DMS 273 treated with DMSO at 0.1 percent for 48 hours (cell line): ENCODE results near the gene IMPDH1.
"Not testable (repeated sequence)": the region's sequence is repeated elsewhere in the genome, so short reads cannot be mapped to it uniquely, and the experiment has no call there.

ENCODE experiments used
- DNase-seq: peaks from one replicate; lab custom pipeline; 2025; lab: John Stamatoyannopoulos, UW

Gene IMPDH1

DNA sequence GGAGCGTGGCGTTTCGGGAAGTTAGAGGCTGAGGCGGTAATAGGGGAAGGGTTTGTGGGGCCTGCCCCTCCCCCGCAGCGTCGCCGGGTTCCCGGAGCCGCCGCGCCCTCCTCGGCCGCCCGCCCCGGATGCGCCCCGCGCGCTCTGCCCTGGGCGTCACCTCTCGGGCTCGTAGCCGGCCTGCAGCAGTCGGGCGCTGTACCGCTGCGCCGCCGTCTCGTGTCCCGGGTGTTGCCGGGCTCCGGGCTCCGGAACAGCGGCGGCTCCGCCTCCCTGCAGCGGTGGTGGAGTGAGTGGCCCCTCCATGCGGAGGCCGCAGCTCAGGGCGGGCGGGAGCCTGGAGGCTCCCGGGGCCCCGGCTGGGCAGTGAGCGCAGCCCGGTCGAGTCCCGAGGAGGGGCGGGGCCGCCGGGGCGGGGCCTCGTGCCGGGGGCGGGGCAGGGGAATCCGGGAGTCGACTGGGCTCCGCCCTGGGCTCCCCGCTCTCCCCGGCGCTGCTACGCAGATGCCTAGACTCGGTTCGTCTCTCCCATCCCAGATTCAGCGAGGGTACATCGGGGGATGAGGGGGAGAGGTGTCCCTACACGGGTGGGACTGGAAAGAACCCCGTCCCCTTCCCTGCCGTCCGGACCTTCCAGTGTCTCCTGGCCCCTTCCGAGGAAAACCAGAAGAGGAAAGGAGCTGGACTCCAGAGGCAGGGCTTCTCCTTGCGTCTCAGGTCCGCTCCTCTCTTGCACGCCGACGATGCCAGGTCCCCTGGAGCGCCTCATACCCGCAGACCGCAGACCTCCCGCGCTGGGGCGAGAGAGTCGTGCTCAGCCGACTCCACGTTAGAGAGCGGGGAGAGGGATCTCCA is at the start of gene IMPDH1:
TSS of gene IMPDH1 (minus strand) at position 387 of the 855 bp plus-strand sequence. CDS start at position 306, 81 bp downstream.
- DNase-seq, result peak; percentile 69

- peak; percentile 59 for DNase-seq
Measured at GRCh38 chr7:128459394-128459878, 49.7 kb upstream of the IMPDH1 start.

- no peak for DNase-seq
Measured at GRCh38 chr7:128458956-128459355, 49.2 kb upstream of the IMPDH1 start.

GRCh38 chr7:128457385-128457784 is 47.6 kb upstream of the IMPDH1 start:
- DNase-seq, result not testable (repeated sequence)

DNA sequence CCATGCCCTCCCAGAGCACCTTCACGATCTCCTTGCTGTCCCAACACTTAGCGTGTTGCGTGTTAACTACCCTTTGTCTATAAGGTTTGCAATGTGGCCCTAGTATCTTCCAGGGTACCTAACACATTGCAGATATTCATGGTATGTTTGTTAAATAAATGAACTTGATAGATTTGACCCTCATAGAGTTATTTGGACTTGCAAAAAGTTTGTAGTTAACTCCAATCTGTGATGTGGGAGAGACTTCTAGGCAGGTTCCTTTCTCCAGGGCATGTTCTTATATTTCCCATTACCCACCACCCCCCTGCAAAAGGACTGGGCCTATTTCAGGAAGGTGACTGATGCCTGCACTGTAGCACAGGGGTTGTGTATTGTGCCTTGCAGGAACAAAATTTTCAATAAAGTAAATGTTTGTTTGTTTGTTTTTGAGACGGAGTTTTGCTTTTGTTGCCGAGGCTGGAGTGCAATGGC is 46.5 kb upstream of the IMPDH1 start:
- DNase-seq, result no peak

GRCh38 chr7:128455543-128456254 is 45.9 kb upstream of the IMPDH1 start, which contains the start of gene HILPDA:
Gene HILPDA, plus strand, starts transcription at chr7:128455878. Its CDS starts 1,391 bp downstream, at chr7:128457269.
- DNase-seq, result peak; percentile 83

- no peak for DNase-seq
Measured at GRCh38 chr7:128454808-128455542, 45.2 kb upstream of the IMPDH1 start.

DNA sequence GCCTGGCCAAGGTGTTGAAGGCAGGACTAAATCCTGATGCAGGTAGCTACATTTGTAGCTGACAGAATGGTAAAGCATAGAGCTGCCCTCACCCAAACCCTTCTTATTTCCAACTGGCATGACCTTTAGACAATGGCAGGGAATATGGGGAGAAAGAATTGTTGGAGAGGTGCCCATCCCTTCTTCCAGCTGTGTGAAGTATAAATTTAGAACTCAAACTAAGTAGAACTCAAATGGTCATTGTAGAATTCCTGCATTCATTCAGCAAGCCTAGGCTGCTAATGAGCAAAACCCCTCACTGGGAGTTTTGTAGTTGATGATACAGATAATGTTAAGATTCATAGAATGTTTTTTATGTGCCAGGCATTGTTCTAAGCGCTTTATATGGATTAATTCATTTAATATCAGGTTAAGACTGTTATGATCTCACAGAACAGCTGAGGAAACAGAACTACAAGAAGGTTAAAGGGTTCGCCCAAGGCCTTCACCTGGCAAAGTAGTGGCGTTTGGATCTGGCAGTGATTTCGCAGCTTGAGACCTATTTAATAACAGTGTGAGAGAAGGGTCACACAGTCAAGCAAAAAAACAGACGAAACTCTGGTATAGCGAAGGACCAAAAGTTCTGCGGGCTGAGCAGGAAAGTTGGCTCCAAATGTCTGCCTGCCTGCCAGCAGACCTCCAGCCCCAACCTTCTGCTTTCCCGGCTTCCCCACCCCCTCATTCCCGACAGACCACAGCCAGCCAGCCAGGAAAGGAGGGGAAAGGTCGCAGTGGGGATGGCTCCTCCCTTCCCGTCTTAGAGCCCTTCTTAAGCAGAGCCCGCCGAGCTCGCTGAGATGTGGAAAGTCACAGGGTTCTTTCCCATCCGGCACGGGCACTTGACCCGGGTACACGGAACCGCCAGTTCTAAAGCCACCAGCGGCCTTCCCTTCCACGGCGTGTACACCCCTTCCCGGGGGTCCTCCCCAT is 44.3 kb upstream of the IMPDH1 start:
- DNase-seq, result peak; percentile 82

DNA sequence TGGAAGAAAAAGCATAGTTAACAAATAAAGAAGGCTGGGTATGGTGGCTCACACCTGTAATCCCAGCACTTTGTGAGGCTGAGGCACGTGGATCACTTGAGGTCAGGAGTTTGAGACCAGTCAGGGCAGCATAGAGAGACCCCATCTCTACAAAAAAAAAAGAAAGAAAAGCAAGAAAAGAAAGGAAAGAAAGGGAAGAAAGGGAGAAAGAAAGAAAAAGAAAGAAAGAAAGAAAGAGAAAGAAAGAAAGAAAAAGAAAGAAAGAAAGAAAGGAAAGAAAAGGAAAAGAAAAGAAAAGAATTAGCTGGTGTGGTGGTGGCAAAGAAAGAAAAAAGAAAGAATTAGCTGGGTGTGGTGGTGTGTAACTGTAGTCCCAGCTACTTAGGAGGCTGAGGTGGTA is 42.8 kb upstream of the IMPDH1 start:
- DNase-seq, result no peak

DNA sequence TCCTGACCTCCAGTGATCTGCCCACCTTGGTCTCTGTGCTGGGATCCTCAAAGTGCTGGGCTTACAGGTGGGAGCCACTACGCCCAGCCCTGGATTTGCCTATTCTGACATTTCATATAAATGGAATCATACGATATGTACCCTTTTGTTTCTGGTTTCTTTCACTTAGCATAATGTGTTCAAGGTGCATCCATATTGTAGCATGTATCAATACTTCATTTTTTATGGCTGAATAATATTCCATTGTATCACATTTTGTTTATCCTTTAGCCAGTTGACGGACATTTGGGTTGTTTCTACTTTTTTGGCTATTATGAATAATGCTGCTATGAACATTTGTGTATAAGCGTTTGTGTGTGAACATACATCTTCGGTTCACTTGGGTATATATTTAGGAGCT is 41.1 kb upstream of the IMPDH1 start:
- DNase-seq, result no peak

DNA sequence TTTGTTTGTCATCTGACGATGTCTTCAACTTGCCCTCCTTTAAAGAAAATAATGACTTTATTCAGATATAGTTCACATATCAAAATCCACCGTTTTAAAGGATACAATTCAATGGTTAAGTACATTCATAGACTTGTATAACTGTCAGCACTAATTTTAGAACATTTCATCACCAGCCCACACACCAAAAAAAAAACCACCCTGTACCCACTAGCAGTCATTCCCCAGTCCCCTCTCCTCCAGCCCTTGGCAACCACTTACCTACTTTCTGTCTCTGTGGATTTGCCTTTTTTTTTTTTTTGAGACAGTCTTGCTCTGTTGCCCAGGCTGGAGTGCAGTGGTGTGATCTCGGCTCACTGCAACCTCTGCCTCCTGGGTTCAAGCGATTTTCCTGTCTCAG is 40.6 kb upstream of the IMPDH1 start:
- DNase-seq, result no peak

- no peak for DNase-seq
Measured at GRCh38 chr7:128448751-128449302, 39.0 kb upstream of the IMPDH1 start.

DNA sequence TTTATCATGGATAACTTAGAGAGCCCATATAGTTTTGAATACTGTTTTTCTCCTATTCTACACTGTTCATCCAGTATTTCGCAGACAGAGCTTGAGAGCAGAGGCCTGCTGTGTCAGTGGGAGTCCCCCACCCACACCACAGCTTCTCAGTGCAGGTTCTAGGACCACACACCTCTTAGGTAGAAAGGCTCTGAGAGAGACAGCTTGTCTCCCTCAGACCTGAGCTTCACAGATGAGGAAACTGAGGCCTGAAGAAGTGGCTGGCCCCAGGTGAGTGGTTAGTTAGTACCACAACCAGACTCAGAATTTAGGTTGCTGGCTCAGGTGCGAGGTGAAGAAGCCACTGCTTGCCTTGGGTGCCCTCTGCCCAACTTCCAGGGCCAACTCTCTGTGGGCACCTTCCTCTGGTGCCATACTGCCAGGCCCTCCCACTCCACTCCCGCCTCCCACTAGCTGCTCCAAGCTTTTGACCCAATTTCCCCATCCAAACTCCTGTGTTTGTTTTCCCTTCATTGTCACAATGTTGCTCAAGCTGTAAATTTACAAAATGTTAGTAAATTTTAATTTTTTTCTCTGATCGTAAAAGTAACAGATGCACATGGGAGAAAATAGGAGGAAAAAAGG is 38.3 kb upstream of the IMPDH1 start:
- DNase-seq, result no peak

- peak; percentile 81 for DNase-seq
Measured at GRCh38 chr7:128446306-128446705, 36.5 kb upstream of the IMPDH1 start.

DNA sequence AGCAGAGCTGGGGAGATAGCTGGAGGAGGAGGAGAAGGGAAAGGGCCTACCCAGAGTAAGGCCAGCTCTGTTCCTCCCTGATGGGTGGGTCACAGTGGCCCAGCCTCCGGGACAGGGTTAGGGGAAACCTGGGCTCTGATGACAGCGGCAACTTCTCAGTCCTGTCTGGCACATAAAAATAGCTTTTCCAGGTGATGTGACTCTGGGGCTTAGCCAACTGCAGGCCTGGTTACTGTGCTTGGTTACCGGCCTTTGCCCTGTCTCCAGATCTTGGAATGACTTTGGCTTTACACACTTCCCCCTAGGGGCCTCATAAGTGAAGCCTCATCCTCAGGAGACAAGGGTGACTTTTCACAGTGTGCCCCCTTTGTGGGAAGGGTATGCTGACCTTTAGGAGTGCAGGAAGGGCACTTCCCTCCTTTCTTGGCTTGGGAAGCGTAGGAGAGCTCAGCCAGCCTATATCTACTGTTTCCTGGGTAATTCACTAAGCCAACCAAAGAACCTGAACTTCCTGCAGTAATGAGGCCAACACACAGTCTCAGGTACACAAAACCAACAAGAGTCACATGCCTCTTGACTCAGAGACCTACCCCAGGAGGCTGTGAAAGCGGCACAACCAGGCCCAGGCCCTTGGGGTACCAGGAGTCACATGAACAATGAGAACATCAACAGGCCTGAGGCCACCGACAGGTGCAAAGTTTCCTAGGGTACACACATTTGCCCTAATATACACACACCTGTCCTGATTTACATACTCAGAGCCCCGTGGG is 34.2 kb upstream of the IMPDH1 start:
- DNase-seq, result no peak

DNA sequence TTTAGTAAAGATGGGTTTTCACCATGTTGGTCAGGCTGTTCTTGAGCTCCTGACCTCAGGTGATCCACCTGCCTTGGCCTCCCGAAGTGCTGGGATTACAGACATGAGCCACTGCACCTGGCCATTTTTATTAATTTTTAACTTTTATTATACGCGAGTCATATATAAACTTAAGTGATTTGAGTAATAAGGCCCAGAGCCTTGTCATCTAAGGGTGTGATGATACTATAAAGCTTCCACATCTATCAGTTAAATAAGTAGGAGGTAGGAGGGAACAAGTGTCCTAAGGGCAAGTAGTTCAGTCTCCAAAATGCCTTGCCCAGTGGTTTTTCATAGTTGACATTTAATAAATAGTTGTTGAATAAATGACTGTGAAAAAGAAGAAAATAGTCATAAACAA is 32.6 kb upstream of the IMPDH1 start:
- DNase-seq, result no peak

GRCh38 chr7:128437426-128438332 is 27.9 kb upstream of the IMPDH1 start:
- no peak for DNase-seq

DNA sequence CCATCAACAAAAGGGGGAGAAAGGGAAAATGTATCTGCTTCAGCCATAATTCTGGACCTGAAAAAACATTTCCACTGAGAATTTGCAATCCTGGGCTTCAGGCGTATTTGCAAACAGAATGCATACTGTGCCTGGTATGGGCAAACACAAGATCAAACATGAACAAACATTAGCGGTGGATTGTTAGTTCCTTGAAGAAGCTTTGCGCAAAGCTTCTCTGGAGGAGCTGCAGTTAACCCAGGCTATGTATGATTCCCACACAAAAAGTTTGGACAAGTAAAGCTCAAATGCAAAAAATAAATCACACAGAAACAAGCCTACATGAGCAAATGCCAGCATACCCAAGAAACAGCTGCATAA is 25.5 kb upstream of the IMPDH1 start:
- no peak for DNase-seq
